ENCODE results near the gene HIPK2.

HIPK2 gene

DNA sequence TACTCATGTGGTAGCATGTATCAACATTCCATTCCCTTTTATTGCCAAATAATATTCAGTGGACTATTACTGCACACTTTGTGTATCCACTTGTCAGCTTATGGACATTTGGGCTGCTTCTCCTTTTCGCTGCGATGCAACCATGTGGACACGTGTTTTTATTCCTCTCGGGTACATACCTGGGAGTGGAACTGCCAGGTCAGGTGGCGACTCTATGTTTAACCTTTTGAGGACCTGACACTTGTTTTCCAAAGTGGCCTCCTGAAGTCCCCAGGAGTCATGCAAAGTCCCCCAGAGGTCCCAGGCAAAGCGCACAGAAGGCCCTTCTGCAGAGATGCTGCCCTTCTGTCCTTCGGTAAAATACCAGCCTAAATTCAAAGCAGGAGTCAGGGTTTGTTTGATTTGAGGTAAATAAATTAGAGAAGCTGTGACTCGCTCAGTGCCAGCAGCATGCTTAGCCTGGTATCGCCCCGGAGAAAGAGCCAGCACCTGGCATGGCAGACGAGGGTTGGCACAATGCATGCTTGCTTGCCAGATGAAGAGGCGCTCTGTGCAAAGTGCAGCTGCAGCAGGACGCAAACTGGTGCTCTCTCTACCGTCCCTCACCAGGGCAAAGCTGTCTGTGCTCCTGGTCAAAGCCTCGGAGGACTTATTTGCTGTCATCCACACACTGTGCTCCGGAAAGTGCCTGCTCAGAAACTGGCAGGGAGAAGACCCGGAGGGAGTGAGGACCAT, 37.8 kb downstream of the HIPK2 start:
- Histone ChIP-seq H3K9ac (ENCODE audit: low read length in 5 of 5) (no peak overlapping the region), H3K36me3 (ENCODE audit: control insufficient read depth in 5 of 5, insufficient read depth in 5 of 5, low read length in 5 of 5) (peaks cover 0 to 7% (median 0%) of the 10 kb centered on the region in 5 donors), H3K27me3 (ENCODE audit: control insufficient read depth in 5 of 5, insufficient read depth in 4 of 5, low read length in 5 of 5) (no peaks in the 10 kb centered on the region), H3K4me1 (ENCODE audit: control insufficient read depth in 5 of 5, insufficient read depth in 5 of 5, low read length in 5 of 5) (peaks cover 7 to 81% (median 71%) of the 10 kb centered on the region in 5 donors), H3K9me3 (ENCODE audit: control insufficient read depth in 5 of 5, low read length in 5 of 5) (no peaks in the 10 kb centered on the region), H3K27ac (ENCODE audit: low read depth, low read length) (peak overlapping the region; percentile 58), H3K4me3 (ENCODE audit: low read depth in 1 of 5, low read length in 5 of 5) (peak overlapping the region in 1 of 5 donors; percentile 9)

- H3K9me3 ChIP-seq (ENCODE audit: control insufficient read depth in 5 of 5, low read length in 5 of 5), result peaks cover 0 to 3% (median 0%) of the 10 kb centered on the region in 5 donors
- H3K27ac ChIP-seq (ENCODE audit: low read depth, low read length), result peak overlapping the region; percentile 63
- H3K36me3 ChIP-seq (ENCODE audit: control insufficient read depth in 5 of 5, insufficient read depth in 5 of 5, low read length in 5 of 5), result peaks cover 0 to 7% (median 0%) of the 10 kb centered on the region in 5 donors
- H3K4me3 ChIP-seq (ENCODE audit: low read depth in 1 of 5, low read length in 5 of 5), result no peak overlapping the region
- peaks cover 14 to 83% (median 71%) of the 10 kb centered on the region in 5 donors for H3K4me1 ChIP-seq (ENCODE audit: control insufficient read depth in 5 of 5, insufficient read depth in 5 of 5, low read length in 5 of 5)
- H3K27me3 ChIP-seq (ENCODE audit: control insufficient read depth in 5 of 5, insufficient read depth in 4 of 5, low read length in 5 of 5), result peaks cover 0 to 4% (median 0%) of the 10 kb centered on the region in 5 donors
- H3K9ac ChIP-seq (ENCODE audit: low read length in 5 of 5), result peak overlapping the region in 1 of 5 donors; percentile 11
Observed at GRCh38 chr7:139738772-139739171, 39.0 kb downstream of the HIPK2 start.

- H3K27ac ChIP-seq (ENCODE audit: low read depth, low read length), result peak overlapping the region; percentile 63
- peaks cover 0 to 4% (median 0%) of the 10 kb centered on the region in 5 donors for H3K27me3 ChIP-seq (ENCODE audit: control insufficient read depth in 5 of 5, insufficient read depth in 4 of 5, low read length in 5 of 5)
- H3K4me1 ChIP-seq (ENCODE audit: control insufficient read depth in 5 of 5, insufficient read depth in 5 of 5, low read length in 5 of 5), result peaks cover 16 to 81% (median 72%) of the 10 kb centered on the region in 5 donors
- H3K4me3 ChIP-seq (ENCODE audit: low read depth in 1 of 5, low read length in 5 of 5), result no peak overlapping the region
- peaks cover 0 to 3% (median 0%) of the 10 kb centered on the region in 5 donors for H3K9me3 ChIP-seq (ENCODE audit: control insufficient read depth in 5 of 5, low read length in 5 of 5)
- H3K36me3 ChIP-seq (ENCODE audit: control insufficient read depth in 5 of 5, insufficient read depth in 5 of 5, low read length in 5 of 5), result peaks cover 0 to 7% (median 0%) of the 10 kb centered on the region in 5 donors
- H3K9ac ChIP-seq (ENCODE audit: low read length in 5 of 5), result no peak overlapping the region
Observed at GRCh38 chr7:139738101-139738489, 39.7 kb downstream of the HIPK2 start.

DNA sequence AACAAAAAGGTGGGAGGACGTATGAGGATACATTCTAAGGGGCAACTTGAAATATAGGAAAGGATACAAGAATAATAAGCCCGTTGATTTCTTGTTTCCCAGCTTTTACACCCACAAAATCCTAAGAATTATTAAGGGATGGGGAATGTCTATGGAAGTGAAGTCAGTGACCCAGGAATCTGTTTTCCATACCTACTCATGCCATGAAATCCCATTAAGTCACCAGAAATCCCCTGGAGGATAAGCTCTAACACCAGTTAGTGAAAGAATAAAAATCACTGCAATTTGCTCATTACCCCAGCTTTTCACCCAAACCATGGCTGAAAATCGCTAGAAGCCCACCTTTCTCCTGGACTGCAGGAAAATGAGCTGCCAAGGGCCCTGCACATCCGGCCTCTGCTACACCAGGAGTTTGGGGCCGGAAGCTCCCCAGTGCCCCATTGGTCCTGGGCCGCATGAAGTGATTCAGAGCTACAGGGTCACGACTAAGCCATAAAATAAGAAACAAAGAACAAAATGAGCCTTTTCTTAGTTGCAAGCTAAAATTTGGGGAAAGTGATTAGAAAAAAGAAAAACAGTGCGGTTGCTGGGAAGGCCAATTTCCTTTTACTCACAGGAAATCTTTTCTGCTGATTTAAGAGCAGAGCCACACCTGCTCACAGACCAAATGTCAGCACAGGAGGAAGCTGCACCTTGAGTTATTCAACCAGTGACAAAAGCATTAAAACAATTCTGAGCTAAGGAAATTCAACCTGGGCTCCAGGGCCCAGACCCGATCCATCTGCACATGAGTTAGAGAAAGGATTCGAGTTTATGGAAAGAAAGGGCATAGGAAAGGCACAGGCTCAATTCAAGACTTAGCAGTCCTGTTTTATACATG, 40.3 kb downstream of the HIPK2 start:
- H3K27ac ChIP-seq (ENCODE audit: low read depth, low read length), result peak overlapping the region; percentile 63

DNA sequence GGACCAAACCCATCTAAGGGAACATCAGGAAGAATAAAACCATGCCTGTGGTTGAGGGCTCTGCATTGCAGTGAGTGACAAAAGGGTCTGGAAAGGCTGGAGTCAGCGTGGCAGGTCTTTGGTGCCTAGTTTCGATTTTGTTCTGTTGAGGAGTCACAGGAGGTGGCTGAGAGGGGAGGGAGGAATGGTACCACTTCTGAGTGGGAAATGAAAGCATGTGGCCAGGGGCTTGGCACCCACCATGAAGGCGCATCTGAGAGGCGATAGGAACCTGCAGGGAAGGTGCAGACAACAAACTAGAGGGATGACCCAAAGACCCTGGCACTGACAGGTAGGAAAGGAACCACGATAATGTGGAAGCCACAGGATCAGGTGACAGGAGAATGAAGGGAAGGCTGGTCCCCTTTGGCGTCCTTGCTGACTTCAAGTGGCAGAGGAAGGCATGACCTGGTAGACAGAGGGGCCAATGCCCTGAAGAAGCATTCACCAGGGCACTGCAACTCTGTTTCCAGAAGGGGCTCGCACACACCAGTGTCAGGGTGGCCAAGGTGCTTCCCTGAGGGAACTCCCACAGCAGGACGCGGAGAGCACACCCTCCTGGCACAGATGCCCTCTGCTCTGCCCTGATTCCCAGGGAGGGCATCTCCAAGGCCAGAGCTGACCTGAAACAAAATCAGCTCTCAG, 41.7 kb downstream of the HIPK2 start:
- H3K4me3 ChIP-seq (ENCODE audit: low read depth in 1 of 5, low read length in 5 of 5), result no peak overlapping the region
- H3K27me3 ChIP-seq (ENCODE audit: control insufficient read depth in 5 of 5, insufficient read depth in 4 of 5, low read length in 5 of 5), result peaks cover 0 to 4% (median 0%) of the 10 kb centered on the region in 5 donors
- peak overlapping the region; percentile 92 for H3K27ac ChIP-seq (ENCODE audit: low read depth, low read length)
- H3K9ac ChIP-seq (ENCODE audit: low read length in 5 of 5), result no peak overlapping the region
- peaks cover 0 to 7% (median 0%) of the 10 kb centered on the region in 5 donors for H3K36me3 ChIP-seq (ENCODE audit: control insufficient read depth in 5 of 5, insufficient read depth in 5 of 5, low read length in 5 of 5)
- peaks cover 19 to 85% (median 73%) of the 10 kb centered on the region in 5 donors for H3K4me1 ChIP-seq (ENCODE audit: control insufficient read depth in 5 of 5, insufficient read depth in 5 of 5, low read length in 5 of 5)
- H3K9me3 ChIP-seq (ENCODE audit: control insufficient read depth in 5 of 5, low read length in 5 of 5), result peaks cover 0 to 3% (median 0%) of the 10 kb centered on the region in 5 donors

More for the DNA sequence above, 40.3 kb downstream of the HIPK2 start:
- peaks cover 0 to 3% (median 0%) of the 10 kb centered on the region in 5 donors for H3K9me3 ChIP-seq (ENCODE audit: control insufficient read depth in 5 of 5, low read length in 5 of 5)
- no peak overlapping the region for H3K4me3 ChIP-seq (ENCODE audit: low read depth in 1 of 5, low read length in 5 of 5)
- H3K27me3 ChIP-seq (ENCODE audit: control insufficient read depth in 5 of 5, insufficient read depth in 4 of 5, low read length in 5 of 5), result peaks cover 0 to 4% (median 0%) of the 10 kb centered on the region in 5 donors
- H3K9ac ChIP-seq (ENCODE audit: low read length in 5 of 5), result no peak overlapping the region
- H3K4me1 ChIP-seq (ENCODE audit: control insufficient read depth in 5 of 5, insufficient read depth in 5 of 5, low read length in 5 of 5), result peaks cover 16 to 80% (median 70%) of the 10 kb centered on the region in 5 donors
- H3K36me3 ChIP-seq (ENCODE audit: control insufficient read depth in 5 of 5, insufficient read depth in 5 of 5, low read length in 5 of 5), result peaks cover 0 to 7% (median 0%) of the 10 kb centered on the region in 5 donors

GRCh38 chr7:139735466-139735865, 42.3 kb downstream of the HIPK2 start:
- H3K27me3 ChIP-seq (ENCODE audit: control insufficient read depth in 5 of 5, insufficient read depth in 4 of 5, low read length in 5 of 5), result peaks cover 0 to 4% (median 0%) of the 10 kb centered on the region in 5 donors
- peak overlapping the region in 1 of 5 donors; percentile 33 for H3K9ac ChIP-seq (ENCODE audit: low read length in 5 of 5)
- peaks cover 0 to 3% (median 0%) of the 10 kb centered on the region in 5 donors for H3K9me3 ChIP-seq (ENCODE audit: control insufficient read depth in 5 of 5, low read length in 5 of 5)
- peak overlapping the region; percentile 92 for H3K27ac ChIP-seq (ENCODE audit: low read depth, low read length)
- H3K4me1 ChIP-seq (ENCODE audit: control insufficient read depth in 5 of 5, insufficient read depth in 5 of 5, low read length in 5 of 5), result peaks cover 22 to 85% (median 75%) of the 10 kb centered on the region in 5 donors
- peaks cover 0 to 7% (median 0%) of the 10 kb centered on the region in 5 donors for H3K36me3 ChIP-seq (ENCODE audit: control insufficient read depth in 5 of 5, insufficient read depth in 5 of 5, low read length in 5 of 5)
- H3K4me3 ChIP-seq (ENCODE audit: low read depth in 1 of 5, low read length in 5 of 5), result no peak overlapping the region

DNA sequence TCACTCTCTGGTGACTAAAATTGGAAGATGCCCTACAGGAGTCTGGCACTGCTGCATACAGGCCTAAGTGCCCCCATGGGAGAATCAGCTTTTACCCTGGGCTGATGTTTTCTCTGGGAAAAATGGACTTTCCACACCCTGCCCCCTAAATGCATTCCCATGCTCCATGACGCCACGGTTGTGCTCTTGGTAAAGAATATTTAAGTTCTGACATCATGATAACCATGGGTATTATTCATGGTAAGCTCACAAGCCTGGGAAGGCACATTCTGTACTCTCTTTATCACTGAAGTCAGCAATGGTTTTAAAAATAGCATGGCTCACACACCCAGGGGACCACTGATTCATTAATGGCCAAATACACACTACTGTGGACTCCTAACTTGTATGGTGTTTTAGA, 43.4 kb downstream of the HIPK2 start:
- H3K4me3 ChIP-seq (ENCODE audit: low read depth in 1 of 5, low read length in 5 of 5), result peak overlapping the region in 1 of 5 donors; percentile 11
- peaks cover 0 to 5% (median 0%) of the 10 kb centered on the region in 5 donors for H3K36me3 ChIP-seq (ENCODE audit: control insufficient read depth in 5 of 5, insufficient read depth in 5 of 5, low read length in 5 of 5)
- peaks cover 0 to 4% (median 0%) of the 10 kb centered on the region in 5 donors for H3K27me3 ChIP-seq (ENCODE audit: control insufficient read depth in 5 of 5, insufficient read depth in 4 of 5, low read length in 5 of 5)
- peak overlapping the region in 2 of 5 donors; percentile 64 to 91 for H3K9ac ChIP-seq (ENCODE audit: low read length in 5 of 5)
- H3K4me1 ChIP-seq (ENCODE audit: control insufficient read depth in 5 of 5, insufficient read depth in 5 of 5, low read length in 5 of 5), result peaks cover 18 to 79% (median 71%) of the 10 kb centered on the region in 5 donors
- peak overlapping the region; percentile 92 for H3K27ac ChIP-seq (ENCODE audit: low read depth, low read length)
- H3K9me3 ChIP-seq (ENCODE audit: control insufficient read depth in 5 of 5, low read length in 5 of 5), result peaks cover 0 to 3% (median 0%) of the 10 kb centered on the region in 5 donors

DNA sequence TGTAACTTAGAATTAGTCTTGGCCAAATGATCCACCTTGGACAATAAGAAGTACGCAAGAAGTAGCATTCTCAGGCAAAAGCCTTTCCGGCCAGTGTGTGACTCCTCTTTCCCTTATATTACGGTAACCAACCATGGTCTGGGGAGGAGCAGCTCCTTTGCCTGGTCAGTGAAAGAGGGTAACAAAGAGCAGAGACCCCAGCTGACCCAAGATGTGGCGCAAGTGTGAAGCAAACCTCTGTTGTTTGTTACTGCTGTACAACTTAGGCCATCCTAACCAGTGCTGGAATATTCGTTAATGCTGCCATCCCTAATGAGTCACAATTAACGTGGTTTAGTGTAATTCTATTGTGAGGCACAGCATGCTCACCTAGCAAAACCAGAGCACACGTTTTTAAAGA, 44.0 kb downstream of the HIPK2 start:
- Histone ChIP-seq H3K4me3 (ENCODE audit: low read depth in 1 of 5, low read length in 5 of 5) (no peak overlapping the region), H3K9ac (ENCODE audit: low read length in 5 of 5) (peak overlapping the region in 3 of 5 donors; percentile 44 to 91 (median 64)), H3K9me3 (ENCODE audit: control insufficient read depth in 5 of 5, low read length in 5 of 5) (peaks cover 0 to 3% (median 0%) of the 10 kb centered on the region in 5 donors), H3K4me1 (ENCODE audit: control insufficient read depth in 5 of 5, insufficient read depth in 5 of 5, low read length in 5 of 5) (peaks cover 18 to 77% (median 68%) of the 10 kb centered on the region in 5 donors), H3K27me3 (ENCODE audit: control insufficient read depth in 5 of 5, insufficient read depth in 4 of 5, low read length in 5 of 5) (peaks cover 0 to 4% (median 0%) of the 10 kb centered on the region in 5 donors), H3K27ac (ENCODE audit: low read depth, low read length) (peak overlapping the region; percentile 92), H3K36me3 (ENCODE audit: control insufficient read depth in 5 of 5, insufficient read depth in 5 of 5, low read length in 5 of 5) (peaks cover 0 to 5% (median 0%) of the 10 kb centered on the region in 5 donors)

DNA sequence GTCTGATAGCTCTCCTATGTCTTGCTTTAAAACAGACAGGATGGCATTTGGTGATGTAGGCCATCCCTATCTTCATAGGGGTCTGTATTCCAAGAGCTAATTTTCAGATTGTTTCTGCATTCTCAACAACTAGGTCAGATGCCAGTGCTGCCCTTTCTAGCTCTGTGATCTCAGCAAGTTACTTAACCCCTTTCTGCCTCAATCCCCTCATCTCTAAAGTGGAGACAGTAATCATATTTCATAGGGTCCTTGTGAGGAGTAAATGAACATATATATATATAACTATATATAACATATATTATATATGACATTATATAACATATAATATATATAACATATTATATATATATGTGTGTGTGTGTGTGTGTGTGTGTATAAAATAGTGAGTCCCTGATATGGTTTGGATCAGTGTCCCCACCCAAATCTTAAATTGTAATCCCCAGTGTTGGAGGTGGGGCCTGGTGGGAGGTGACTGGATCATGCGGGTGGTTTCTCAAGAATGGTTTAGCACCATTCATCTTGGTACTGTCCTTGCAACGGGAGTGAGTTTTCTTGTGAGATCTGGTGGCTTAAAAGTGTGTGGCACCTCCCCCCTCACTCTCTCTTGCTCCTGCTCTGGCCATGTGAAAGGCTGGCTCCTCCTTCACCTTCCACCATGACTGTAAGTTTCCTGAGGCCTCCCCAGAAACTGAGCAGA, 45.2 kb downstream of the HIPK2 start:
- Histone ChIP-seq H3K27me3 (ENCODE audit: control insufficient read depth in 5 of 5, insufficient read depth in 4 of 5, low read length in 5 of 5) (peaks cover 0 to 4% (median 0%) of the 10 kb centered on the region in 5 donors), H3K9me3 (ENCODE audit: control insufficient read depth in 5 of 5, low read length in 5 of 5) (peaks cover 0 to 5% (median 0%) of the 10 kb centered on the region in 5 donors), H3K9ac (ENCODE audit: low read length in 5 of 5) (peak overlapping the region in 4 of 5 donors; percentile 48 to 81 (median 64)), H3K36me3 (ENCODE audit: control insufficient read depth in 5 of 5, insufficient read depth in 5 of 5, low read length in 5 of 5) (peaks cover 0 to 5% (median 0%) of the 10 kb centered on the region in 5 donors), H3K4me1 (ENCODE audit: control insufficient read depth in 5 of 5, insufficient read depth in 5 of 5, low read length in 5 of 5) (peaks cover 18 to 67% (median 58%) of the 10 kb centered on the region in 5 donors), H3K4me3 (ENCODE audit: low read depth in 1 of 5, low read length in 5 of 5) (peak overlapping the region in 2 of 5 donors; percentile 32 to 51), H3K27ac (ENCODE audit: low read depth, low read length) (peak overlapping the region; percentile 92)

Data from subcutaneous abdominal adipose tissue (tissue), 5 donors.